HG03354 (cell line): ENCODE measurements around the gene CXCL14.

Source experiments
- ATAC-seq: cut with Tn5 transposase; IDR thresholded peaks from one replicate; pipeline ENCODE4 v1.9.1; 2021; ENCODE audit warnings: mild to moderate bottlenecking; ENCODE audit not compliant: unreplicated experiment, poor library complexity, severe bottlenecking

Gene CXCL14

DNA sequence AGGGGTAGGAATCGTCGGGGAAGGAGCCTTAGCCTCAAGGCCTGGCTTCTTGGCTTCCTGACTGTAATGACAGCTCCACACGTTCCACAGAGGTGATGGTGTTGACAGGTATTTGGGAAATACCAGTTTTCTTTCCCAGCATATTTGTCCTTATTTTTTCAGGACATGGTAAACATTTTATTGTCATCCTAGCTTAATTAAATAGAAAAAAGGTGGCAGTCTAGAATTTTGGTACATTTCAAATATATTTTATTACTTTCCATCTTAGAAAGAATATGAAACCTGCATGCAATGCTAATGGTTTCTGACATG, 8.4 kb downstream of the CXCL14 start:
- no peak for ATAC-seq

DNA sequence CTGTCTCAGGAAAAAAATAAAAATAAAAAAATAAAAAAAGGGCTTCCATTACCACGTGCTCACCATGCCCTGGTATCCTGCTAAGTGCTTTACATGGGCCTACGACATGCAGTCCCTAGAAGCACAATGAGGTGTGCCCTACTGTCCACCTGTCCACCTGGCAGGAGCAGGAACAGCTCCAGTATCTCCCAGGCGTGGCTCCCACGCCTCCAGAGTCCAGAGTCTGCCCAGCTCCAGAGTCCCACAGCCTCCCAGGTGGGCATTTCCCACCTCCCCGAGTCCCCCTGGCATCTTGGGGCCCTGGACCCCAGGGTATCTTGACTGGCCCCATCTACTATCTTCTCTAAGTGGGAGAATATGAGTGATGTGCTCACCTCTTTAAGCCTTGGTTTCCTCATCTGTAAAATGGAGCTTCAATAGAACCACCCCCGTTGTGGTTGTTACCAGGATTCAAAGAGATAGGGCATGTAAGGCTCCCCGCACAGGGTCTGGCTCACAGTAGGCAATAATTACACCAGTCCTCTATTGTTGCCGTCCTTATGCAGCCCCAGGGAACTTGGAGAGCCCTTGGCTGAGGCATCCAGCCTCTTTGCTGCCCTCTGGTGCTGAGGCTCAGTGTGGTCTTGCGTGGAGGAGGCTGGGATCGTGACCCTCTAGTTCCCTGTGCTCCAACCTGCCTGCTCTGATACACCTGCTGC, 8.9 kb downstream of the CXCL14 start:
- ATAC-seq, result no peak

DNA sequence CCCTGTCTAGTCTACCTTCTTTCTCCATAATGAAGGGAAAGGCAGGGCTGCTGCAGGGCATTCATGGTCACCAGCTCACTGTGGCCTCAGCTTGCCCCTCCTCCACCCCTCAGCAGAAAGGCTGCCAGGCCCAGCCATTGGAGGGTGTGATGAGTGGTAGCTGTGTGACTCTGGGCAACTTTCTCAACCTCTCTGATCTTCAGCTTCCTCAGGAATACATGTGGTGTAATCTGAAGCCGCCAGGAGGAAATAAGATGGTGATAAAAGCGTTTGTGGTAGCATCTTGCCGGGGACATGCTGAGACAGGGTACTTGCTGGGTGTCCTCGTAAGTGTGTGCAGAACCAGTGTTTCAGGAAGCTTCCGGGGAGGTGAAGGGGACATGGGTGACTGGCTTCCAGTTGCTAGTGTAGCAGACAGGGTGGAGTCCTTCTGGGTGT, 9.8 kb downstream of the CXCL14 start:
- no peak for ATAC-seq

DNA sequence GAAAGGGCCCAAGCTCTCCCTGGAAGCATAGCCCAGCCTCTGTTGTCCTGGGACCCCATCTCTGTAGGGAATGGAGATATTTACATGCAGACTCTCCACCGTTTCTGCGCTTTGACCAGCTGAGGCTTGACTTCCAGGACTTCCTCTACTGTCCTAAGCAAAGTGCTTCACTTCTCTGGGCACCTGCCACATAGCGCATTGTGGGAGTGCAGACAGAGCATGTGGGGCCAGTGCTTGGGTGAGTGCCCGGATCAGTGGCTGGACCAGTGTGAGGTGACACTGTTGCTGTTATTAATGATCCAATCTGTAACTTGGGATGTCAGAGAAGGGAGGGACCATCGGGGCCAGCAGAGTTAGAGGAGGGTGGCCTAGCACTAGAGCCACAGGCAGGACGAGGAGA, 10.5 kb downstream of the CXCL14 start:
- no peak for ATAC-seq

DNA sequence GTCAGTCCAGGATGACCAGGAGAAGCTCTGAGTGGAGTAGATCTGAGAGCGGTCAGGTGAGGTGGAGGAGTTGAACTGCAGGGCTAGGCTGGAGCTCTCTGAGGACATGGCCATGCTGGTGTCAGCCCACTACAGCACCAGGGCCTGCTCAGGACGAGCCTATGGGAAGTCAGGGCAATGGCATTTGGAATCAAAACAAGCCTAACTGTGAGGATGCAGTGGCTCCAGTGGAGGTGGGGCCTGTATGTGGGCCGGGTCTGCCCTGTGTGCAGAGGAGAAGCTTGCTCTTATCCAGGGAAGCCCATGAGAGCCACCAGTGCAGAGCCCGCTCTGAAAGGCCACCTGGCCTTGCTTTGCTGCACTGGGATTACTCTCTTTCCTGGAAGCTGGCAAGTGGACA, 11.1 kb downstream of the CXCL14 start:
- no peak for ATAC-seq

DNA sequence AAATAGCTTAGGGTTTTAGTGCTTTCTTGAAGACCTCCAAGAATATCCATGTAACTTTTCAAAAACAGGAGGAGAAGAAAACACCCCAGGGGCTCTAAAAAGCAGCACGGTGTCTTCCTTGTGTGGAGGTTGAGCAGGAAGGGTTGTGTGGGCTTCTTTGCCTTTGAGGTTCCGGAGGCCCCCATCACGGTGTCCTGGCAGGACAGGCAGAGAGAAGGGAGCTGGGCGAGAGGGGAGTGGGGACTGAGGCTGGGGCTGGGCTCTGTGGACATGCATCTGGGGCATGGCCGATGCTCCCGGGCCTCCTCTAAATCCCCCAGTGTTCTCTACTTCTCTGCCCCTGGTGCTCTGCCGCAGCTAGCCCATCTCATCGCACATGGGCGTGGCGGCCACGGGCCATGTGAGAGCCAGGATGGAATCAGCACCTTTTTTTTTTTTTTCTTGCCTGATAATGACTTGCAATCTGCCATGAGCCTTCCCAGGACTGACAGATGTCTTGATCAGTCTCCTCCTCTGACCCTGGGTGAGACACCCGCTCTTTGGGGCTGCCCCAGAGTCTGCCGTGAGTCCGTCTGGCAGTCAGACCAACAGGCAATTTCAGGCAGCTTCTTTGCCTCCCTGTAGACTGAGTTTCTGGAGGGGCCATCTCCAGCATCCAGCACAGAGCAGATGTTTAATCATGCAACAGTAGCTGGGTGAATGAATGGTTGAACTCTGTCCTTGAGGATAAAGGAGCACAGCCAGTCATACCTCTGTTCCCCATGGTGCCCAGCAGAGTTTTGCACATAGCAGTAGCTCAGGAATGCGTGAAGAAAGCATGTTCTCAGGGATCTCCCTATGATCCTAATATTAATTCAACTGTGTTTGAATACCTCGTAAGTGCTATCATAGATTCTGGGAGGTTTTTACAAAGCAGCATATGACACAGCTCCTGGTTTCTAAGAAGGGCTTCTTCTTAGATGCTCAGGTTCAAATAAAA, 12.1 kb downstream of the CXCL14 start:
- no peak for ATAC-seq

DNA sequence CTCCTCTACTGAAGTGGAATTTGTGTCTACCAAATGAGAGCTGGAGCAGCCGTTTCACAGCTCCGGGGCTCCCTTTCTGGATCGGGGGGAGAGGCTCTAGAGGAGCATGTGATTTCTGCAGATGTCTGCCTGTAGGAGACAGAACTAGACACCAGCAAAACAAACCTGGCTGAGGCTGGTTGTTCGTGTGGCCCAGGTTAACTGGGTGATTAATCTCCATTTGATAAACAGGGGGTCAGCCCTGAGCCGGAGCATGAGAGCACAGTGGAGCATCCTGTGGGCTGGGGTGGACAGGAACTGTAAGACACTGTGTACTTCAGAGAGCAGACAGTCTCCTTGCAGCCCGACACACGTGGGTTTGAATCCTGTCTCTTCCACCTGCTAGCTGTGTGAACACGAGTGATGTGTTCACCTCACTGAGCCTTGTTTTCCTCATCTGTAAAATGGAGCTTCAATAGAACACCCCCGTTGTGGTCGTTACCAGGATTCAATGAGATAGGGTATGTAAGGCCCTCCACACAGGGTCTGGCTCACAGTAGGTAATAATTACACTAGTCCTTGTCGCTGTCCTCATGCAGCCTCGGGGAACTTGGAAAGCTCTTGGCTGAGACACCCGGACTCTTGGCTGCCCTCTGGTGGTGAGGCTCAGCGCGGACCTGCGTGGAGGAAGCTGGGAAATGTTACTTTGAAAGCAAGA, 12.9 kb downstream of the CXCL14 start:
- no peak for ATAC-seq

DNA sequence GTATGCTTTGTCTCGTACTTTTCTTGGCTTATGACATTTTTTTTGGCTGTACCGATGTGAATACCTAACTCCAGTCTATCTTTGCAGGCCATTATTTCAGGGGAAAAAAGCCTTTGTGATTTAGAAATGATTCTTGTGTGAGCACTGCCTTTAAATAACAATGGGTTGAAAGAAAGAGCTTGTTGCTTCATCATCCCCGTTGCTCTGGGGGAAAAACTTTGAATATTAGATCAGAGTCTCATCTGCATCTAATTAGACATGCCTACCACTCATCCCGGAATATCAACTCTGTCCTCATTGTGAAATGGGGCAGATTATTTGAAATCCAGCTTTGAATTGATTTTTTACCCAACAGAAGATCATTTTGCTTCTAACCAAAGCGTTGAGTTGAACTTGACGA, 13.5 kb downstream of the CXCL14 start:
- no peak for ATAC-seq

DNA sequence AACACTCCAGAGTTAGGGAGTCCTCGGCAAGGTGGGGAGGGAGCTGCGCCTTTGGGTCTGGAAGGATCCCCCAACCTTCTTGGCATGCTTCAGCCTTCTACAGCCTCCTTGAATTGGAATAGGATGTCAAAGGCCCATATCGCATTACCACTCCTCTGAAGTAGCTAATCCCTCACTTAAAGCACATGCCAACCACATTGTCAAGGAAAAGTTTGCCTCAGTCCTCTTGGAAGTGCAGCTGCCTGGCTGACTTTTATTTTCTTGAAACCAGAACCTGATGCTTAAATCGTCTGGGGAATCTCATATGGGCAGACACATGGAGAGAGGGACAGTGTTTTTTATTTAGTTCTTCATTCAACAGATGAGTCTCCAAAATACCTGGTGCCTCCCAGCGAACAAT, 14.5 kb downstream of the CXCL14 start:
- no peak for ATAC-seq

DNA sequence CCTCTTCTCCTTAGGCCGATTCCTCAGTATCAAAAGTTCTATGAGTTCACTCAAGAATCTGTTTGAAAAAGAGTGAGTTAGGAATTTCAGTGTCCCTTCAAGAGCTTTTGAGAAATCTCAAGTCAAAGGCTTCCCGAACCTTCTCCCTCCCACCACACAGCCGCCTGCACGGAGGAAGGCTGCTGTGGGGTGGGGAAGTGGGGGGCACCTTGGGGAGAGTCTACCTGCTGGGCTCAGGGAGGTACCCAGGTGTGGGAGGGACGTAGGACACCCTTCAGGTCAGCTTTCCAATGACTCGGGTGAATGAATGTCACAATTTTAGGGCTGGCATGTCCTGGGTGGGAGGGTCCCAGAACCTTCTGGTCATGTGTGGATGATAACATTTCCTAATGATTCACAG, 17.5 kb downstream of the CXCL14 start:
- no peak for ATAC-seq

DNA sequence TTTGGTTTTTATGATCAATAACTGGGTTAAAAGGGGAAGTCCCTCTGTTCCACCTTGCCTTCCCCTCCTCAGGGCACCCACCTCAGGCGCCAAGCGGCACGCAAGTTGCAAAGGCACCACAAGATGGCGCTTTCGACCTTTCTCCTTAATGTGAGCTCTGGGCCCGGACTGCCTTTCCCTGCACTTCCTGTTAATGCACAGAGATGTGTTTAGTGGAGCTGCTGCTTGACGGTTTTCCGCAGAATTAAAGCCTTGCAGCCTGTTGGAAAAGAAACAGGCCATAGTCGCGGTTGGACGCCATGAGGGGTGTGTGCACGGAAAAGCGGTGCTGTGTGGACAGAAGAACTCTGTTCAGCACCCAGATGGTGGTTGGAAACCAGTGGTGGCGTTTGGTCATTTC, 17.9 kb downstream of the CXCL14 start:
- peak; percentile 99 for ATAC-seq

DNA sequence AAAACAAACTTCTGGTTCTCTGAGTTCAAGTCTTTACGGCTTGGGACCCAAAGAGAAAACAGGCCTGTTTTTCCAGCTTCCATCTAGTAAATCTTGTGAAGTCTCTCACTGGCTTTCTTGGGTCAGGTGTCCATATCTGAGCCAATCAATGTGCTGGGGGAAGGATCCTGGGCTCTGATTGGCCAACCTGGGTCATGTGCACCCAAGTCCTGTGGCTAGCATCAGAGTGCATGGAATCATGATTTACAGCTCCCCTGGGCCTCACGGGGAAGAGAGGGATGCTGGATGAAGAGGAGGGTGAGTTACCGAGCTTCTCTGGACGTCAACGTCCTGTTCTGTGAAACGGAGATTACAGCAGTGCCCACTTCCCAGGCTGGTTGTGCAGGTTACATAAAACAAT, 19.4 kb downstream of the CXCL14 start:
- ATAC-seq, result no peak

DNA sequence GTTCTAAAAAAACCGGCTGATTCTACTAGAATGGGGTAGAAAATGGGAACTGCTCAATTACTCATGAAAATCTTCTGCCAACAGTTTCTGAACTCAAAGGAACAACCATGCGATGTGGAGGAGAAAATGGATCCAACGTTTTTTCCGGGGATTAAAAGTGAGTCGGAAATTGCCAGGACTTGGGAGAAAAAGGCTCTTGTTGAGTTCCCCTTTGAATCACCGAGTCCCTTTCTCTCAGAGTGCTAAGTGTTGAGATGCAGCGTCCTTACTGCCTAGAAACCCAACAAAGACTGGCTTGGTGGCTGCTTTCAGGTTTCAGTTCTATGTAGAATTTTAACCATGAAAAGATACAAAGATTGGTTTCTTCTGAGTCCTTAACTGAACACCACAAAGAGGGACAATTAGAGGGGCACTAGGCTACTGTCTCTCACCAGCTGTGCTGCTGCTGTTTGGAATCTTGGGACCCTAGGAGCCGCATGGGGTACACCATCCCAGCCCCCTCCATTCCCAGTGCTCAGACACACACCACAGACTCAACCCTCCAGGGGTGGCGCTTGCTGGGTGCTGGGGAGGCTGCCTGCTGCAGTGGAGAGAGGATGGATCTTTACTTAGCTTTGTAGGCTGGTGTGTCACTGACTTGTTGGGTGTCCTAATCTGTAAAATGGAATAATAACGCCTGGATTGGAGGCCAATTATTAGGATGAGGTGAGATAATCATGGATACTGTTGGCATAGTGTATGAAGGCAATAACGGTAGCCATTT, 21.5 kb downstream of the CXCL14 start:
- no peak for ATAC-seq

DNA sequence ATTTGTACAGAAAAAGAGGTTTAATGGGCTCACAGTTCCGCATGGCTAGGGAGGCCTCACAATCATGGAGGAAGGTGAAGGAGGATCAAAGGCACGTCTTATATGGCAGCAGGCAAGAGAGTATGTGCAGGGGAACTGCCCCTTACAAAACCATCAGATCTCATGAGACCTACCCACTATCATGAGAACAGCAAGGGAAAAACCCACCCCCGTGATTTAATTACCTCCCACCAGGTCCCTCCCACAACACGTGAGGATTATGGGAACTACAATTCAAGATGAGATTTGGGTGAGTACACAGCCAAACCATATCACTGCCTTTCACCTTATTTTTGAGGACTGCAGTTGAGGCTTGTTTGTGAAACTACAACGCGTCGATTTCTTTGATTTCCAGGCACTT, 22.2 kb downstream of the CXCL14 start:
- no peak for ATAC-seq

DNA sequence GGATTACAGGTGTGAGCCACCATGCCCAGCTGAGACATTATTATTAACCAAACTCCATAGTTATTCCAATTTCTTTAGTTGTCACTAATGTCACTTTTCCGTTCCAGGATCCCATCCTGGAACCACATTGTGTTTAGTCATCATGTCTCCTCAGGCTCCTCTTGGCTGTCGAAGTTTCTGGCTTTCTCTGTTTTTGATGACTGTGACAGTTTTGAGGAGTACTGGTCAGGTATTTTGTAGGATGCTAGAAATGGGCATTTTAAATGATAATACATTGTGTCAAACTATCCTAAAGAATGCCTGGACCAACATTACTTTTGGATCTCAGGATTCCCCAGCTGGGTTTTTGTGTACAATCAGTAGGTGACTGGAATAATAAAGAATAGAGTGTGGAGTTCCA, 23.3 kb downstream of the CXCL14 start:
- no peak for ATAC-seq

DNA sequence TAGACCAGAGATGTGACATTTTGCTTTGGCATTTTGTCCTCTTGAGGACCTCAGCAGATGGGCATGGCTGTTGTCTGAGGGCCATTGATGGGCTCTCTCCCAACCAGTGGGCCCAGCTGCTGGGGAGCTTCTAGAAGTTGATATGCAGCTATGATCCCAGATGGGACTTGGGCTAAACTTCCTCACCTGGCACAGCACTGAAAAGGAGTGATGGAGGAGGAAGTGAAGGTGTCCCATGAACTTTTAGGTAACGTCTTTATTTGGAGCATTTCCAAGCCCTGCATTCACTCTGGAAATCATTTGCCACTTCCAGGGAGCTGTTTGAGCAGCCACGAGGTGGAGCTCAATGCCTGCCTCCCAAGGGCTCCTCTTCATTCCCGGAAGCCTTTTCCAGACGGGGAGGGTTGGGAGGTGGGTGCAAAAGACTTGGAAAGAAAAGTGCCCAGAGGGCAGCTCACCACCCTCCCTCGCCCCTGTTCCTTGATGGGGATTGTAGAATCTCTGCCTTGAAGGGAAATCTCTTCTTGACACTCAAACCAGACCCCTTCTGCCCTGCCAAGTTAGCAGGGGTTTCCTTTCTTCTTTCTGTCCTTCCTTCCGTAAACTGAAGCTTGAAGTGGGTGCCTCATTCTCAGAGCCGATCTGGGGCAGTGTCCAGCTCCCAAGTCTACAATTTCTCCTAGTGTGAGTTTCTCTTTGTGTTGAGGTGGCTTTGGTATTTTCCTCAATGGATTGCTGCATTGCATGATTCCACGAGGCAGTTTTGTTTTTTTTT, 24.9 kb downstream of the CXCL14 start:
- no peak for ATAC-seq

DNA sequence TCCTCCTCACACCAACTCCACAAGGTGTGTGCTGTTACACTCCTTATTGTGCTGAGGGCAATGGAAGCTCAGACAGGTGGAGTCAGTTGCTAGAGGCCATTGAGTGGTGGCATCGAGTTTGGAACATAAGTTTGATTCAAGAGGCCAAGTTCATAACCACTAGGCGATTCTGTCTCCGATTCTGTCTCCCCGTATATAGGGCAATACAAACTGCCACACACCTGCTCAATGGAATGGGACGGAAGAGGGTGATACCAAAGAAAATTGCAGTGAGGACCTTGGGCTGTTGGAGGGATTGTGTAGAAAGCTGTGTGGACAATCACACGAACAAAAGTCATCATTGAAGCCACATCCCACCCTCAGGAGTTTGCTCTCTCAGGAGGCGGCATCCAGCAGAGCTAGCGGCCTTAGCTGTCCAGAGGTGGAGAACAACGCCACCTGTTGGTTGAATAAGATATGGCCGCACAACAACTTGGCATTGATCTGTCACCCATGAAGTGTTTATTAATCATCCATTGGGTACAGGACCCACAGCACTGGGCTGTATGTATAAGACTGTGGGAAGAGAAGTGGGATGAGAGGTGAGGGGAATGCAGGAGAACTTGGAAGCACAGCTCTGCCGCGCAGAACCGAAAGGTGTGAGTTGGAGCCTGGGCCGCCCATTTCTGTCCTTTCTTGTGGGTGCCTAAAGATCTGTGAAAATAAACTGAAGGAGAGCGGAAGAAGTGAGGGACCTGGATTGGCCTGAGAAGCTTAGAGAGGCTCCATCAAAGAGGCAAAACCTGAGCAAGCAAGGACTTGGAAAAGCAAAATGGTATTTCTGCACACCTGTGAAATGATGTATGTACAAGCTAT, 27.0 kb downstream of the CXCL14 start:
- peak; percentile 91 for ATAC-seq

DNA sequence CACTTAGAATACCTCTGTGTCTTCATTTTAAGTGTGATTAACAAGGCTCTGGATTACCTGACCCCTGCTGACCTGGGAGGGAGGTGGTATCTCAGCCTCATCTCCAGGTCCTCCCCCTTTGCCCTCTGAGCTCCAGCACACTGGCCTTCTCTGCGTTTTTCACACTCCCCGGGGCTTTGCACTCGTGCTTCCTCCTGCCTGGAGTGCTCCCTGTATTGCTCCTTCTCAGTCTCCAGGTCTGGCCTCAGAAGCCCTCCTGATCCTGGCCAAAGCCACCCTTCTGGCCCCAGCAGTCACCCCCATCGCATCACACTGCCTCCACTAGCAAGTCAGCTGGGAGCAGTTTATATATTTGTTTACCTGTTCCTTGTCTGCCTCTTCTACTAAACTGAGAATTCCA, 29.4 kb downstream of the CXCL14 start:
- no peak for ATAC-seq
